Islet precursor cell (in vitro differentiated cells): ENCODE results near the gene MAST3.
"Not testable (repeated sequence)": the region's sequence is repeated elsewhere in the genome, so short reads cannot be mapped to it uniquely, and the experiment has no call there.

ENCODE experiments used
- DNase-seq: peaks from one replicate; pipeline ENCODE4 v3.0.0-alpha.2; 2018

MAST3 gene

GRCh38 chr19:18089096-18089541 is 8.5 kb upstream of the MAST3 start:
- not testable (repeated sequence) for DNase-seq

DNA sequence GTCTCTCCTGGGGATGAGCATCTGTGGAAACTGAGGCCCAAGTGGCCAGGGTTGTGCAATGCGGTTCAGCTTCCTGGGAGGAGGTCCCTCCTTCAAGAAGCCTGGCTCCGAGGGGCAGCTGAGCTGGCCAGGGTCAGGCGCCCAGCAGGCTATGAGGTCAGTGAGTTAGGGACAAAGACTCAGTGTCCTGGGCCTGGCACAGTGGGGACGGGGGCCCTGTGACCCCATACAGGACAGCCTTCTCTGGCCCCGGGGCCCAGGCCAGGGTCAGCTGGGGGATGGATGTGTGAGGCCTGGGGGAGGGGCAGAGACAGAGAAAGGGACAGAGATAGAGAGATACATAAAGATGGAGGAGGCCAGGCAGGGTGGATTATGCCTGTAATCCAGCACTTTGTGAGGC is 7.9 kb upstream of the MAST3 start:
- DNase-seq, result no peak

GRCh38 chr19:18090545-18091216 is 6.9 kb upstream of the MAST3 start:
- DNase-seq, result no peak

DNA sequence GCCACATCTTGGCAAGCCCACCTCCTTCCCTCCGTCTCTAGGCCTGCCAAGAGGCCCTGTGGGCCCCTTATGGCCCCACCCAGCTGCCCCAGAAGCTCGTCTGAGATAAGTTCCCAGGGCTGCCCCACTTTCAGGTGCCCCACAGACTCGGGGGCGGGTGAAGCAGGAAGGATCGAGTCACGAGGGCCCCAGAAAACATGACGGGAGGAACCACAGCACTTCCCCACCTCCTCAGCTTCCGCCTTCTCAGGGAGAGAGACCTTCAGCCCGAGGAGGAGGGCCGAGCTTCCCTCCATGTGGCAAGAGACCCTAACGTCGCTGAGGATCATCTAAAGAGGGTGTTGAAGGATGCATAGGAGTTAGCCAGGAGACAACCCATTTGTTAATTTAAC is 6.4 kb upstream of the MAST3 start:
- DNase-seq, result no peak

- DNase-seq, result no peak
These were observed 4.0 kb upstream of the MAST3 start for GRCh38 chr19:18093439-18094161.

GRCh38 chr19:18096258-18096657 is 1.3 kb upstream of the MAST3 start:
- no peak for DNase-seq

GRCh38 chr19:18097993-18098890 is 664 bp downstream of the MAST3 start:
- DNase-seq, result no peak

- no peak for DNase-seq
These were observed 1.5 kb downstream of the MAST3 start for GRCh38 chr19:18098891-18099622.

- no peak for DNase-seq
These were observed 2.0 kb downstream of the MAST3 start for GRCh38 chr19:18099623-18099995.

- DNase-seq, result peak; percentile 89
These were observed 3.1 kb downstream of the MAST3 start for GRCh38 chr19:18100710-18101109.

DNA sequence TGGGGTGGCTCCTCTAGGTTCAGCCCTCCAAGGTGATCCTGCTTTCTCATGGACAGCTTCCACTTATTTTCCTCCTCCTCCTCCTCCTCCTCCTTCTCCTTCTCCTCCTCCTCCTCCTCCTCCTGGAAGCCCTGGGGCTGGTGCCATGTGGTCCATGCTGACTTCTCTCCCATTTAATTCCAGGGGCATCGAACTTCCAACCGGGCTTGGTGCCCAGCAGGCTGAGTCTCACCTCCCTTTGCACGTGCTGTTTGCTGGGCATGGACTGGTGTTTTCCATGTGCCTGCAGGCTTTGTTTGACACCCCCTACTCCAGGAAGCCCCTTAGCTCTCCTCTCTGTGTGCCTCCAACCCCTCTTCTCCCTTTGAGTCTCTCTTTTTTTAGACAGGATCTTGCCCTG is 3.7 kb downstream of the MAST3 start:
- no peak for DNase-seq

DNA sequence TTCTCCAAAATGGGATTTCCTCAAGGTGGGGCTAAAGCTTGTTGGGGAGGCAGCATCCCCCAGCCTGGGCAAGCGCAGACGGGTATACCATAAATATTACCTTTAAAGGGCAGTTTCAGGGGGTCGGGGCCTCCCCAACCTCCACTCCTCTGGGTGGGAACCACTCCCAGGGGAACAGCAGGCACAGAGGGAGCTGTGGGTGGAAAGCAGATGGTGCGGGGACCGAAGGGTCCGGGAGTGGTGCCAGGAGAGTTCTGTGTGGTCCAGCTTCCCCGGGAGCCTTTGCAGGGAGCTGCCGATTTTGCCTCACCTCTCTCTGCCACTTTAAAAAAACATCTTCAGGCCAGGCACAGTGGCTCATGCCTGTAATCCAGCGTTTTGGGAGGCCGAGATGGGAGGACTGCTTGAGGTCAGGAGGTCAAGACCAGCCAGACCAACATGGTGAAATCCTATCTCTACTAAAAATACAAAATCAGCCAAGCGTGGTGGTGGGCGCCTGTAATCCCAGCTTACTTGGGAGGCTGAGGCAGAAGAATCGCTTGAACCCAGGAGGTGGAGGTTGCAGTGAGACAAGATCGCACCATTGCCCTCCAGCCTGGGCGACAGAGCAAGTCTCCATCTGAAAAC is 5.5 kb downstream of the MAST3 start:
- DNase-seq, result no peak

GRCh38 chr19:18104793-18105131 is 7.2 kb downstream of the MAST3 start:
- no peak for DNase-seq

GRCh38 chr19:18105259-18105658 is 7.7 kb downstream of the MAST3 start:
- not testable (repeated sequence) for DNase-seq

- no peak for DNase-seq
These were observed 9.7 kb downstream of the MAST3 start for GRCh38 chr19:18107235-18107634.

DNA sequence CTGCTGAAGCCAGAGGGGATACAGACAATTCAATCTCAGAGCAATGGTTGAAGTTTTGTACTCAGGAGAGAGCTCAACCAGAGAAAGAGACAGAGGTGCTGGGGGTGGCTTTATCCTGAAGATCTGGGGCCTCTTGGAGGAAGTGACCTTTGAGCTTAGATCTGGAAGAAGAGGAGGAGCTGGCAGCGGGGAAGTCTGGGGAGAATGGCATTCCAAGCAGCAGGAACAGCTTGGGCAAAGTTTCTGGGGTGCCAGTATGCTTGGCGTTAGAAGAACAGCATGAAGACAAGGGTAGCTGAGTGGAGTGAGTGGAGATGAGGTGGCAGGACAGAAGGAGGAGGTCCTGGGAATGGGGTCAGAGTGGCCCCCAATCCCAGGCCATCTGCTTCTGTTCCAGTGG is 11.3 kb downstream of the MAST3 start:
- no peak for DNase-seq

DNA sequence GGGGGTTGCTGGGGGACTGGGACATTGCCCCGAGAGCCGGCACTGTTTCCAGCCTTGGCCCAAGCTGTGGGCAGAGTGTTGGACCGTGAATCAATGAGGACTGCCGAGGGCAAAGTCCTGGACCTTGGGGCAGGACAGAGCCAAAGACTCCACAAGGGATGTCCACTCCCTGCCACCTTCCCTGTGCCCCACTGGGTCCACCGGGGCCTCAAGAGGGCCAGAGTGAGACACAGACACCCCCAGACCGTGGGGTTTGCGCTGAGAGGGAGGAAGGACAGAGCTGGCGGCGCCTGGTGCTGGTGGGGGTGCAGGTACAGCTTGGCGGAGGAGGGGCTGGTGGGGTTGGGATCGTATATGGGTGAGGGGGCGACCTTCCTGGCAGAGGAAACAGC is 11.8 kb downstream of the MAST3 start:
- DNase-seq, result no peak

DNA sequence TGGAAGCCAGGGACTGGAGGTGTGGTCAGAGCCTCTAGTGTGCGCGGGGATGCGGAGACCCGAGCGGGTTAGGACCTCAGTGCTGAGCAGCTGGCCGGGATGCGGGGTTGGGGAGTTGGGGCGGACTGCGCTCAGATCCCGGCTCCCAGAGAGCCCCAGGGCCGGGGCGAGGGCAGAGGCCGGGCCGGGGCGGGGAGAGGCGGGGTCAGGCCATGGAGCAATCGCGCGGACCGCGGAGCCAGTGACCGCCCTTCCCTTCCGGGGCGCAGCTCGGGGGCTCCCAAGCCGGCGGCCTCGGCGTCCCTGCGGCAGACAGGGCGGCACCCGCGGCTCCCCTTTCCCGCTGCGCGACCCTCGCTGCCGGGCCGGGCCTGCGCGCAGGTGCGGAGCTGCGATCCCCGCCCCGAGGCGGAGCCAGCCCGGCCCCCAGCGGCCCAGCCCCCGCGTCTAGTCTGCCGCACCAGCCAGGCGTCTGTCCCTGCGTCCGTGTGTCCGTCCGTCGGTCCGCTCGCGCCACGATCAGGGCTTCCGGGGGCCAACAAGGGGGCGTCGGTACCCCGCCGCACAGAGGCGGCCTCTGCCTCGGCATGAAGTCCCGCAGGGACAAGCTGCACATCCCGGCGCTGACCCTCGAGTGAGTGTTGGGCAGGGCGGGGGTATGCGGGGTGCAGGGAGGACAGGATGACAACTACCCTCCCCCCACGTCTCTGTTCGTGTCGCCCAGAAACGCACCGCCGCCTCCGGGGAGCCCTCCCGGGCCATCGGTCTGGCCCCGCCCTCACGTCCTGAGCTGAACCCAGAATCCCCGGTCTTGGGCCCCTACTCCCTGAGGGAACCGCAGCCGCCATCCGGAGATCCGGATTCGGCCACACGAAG is 12.4 kb downstream of the MAST3 start:
- DNase-seq, result peak; percentile 63

- peak; percentile 43 for DNase-seq
These were observed 13.1 kb downstream of the MAST3 start for GRCh38 chr19:18110609-18111232.

- DNase-seq, result peak; percentile 94
These were observed 15.5 kb downstream of the MAST3 start for GRCh38 chr19:18112989-18113478.

- no peak for DNase-seq
These were observed 16.2 kb downstream of the MAST3 start for GRCh38 chr19:18113827-18114226.
